Heart right ventricle (tissue), 16 donors: Measurements from ENCODE around the gene HECTD3. TPM values are rescaled to one million over a fixed set of nuclear protein-coding genes. Genes with fewer than 3 reads are reported as not detected.

Experiments
- ATAC-seq, 8 donors: fragments of 200-7000 bp; cut with Tn5 transposase; one replicate each; pipeline ENCODE4 v1.9.1; 2020; ENCODE audit warnings: mild to moderate bottlenecking in 8 of 8, moderate library complexity in 8 of 8, moderate number of reproducible peaks in 1 of 8
- DNase-seq, 2 donors: peaks; one replicate each; pipeline ENCODE4 v3.0.0-alpha.2; 2020
- H3K27ac ChIP-seq, 10 donors: fragments of 200-600 bp; sonication (generic) in 2 of 10; one replicate each; pipeline versions ENCODE4 v1.5.0 to v1.8.0; 2020 to 2022; ENCODE audit warnings: mild to moderate bottlenecking in 3 of 10
- H3K27me3 ChIP-seq, 7 donors: fragments of 200-600 bp; one replicate each; pipeline ENCODE4 v1.8.0; 2021 to 2022; ENCODE audit warnings: mild to moderate bottlenecking in 2 of 7
- H3K36me3 ChIP-seq, 9 donors: fragments of 200-600 bp; sonication (generic) in 1 of 9; one replicate each; pipeline versions ENCODE4 v1.5.0 to v1.8.0; 2020 to 2022; ENCODE audit warnings: mild to moderate bottlenecking in 2 of 9
- H3K4me1 ChIP-seq, 9 donors: fragments of 200-600 bp; sonication (generic) in 1 of 9; one replicate each; pipeline versions ENCODE4 v1.5.0 to v1.8.0; 2020 to 2022; ENCODE audit warnings: mild to moderate bottlenecking in 4 of 9
- H3K4me3 ChIP-seq, 10 donors: fragments of 200-600 bp; sonication (generic) in 2 of 10; one replicate each; pipeline versions ENCODE4 v1.5.0 to v1.8.0; 2020 to 2022; ENCODE audit warnings: mild to moderate bottlenecking in 7 of 10, moderate library complexity in 2 of 10
- H3K9me3 ChIP-seq, 11 donors: fragments of 200-600 bp in 10 of 11; sonication (generic) in 2 of 11; one replicate each; pipeline versions ENCODE4 v1.5.0 to v1.8.0; 2013 to 2022; ENCODE audit warnings: mild to moderate bottlenecking in 2 of 11, control low read depth in 1 of 11, moderate library complexity in 1 of 11
- CTCF ChIP-seq, 9 donors: fragments of 200-600 bp; sonication (generic) in 2 of 9; IDR thresholded peaks; one replicate each; pipeline versions ENCODE4 v1.5.0 to v1.8.0; 2021 to 2022; ENCODE audit warnings: antibody characterized with exemption in 9 of 9, mild to moderate bottlenecking in 5 of 9, moderate library complexity in 1 of 9
- WGBS, 2 donors: extraction: QIAGEN DNeasy Blood & Tissue Kit; methylation state at CpG; one replicate each; pipeline ENCODE4 v1.1.7; 2013; ENCODE audit warnings: inconsistent platforms in 1 of 2; 5-methylcytosine and 5-hydroxymethylcytosine counted together
- intact Hi-C, 10 donors: fragments of 100-400 bp; cut with DNase I; formaldehyde crosslinking; loops; one replicate each; pipeline versions ENCODE4 v1.11.1 to v1.14.2; 2022
- polyA plus RNA-seq, 2 donors: library from polyadenylated mRNA; stranded (reverse); fragments of 200-250 nt; gene quantifications; one replicate each; pipeline ENCODE4 v1.2.3, GENCODE V29; 2013
- total RNA-seq, 10 donors: library from RNA; stranded (reverse); fragmentation: NEBNext Ultra II Directional in 3 of 10; extraction: Animal tissue kit (Norgen Biotek cat#: 25700) in 3 of 10; gene quantifications; one replicate each; pipeline versions ENCODE4 v1.2.1 to v1.2.4, GENCODE V29; 2021 to 2023
- donor health status: Arrhythmogenic right ventricular cardiomyopathy.
- donor health status: ischemic (EF 13 %, LVEDD 7.1; RV severe dilation, severe dysfunction).
- donor health status: healthy with polysubstance abuse.
- donor health status: DM: no; HTN: yes; CAD: no.
- donor health status: DM: no; HTN: no; CAD: no.
- donor health status: ischemic (EF 25% LVEDD 6.9; RV normal size, moderate dysfunction).
- donor health status: ischemic (EF 25% LVEDD 5.7; RV mildly dilated, moderate dysfunction).
- donor health status: healthy.
- donor health status: DM: yes; HTN: yes; CAD: no.
- donor health status: Ischemic cardiomyopathy.
- donor health status: ischemic (EF 35%, LVEDD 5.7; RV mildly dilated, moderate dysfunction).
- donor health status: nonischemic (EF 11% LVEDD 7.7; RV severe dilation, severe dysfunction).
- donor health status: DM: yes; HTN: yes; CAD: no.
- donor health status: PGD.
- donor health status: ischemic (EF 29% LVEDD 5.4; RV normal size, mild dysfunction).
- donor health status: nonischemic (EF 23%, LVEDD 6.1; RV moderate dilation, normal function).

HECTD3 gene
- total and polyA plus RNA-seq, 12 donors = 15.2 to 29.4 (median 18.6) TPM

GRCh38 chr1:45035631-45036301 is 24.6 kb upstream of the HECTD3 start:
- Histone ChIP-seq H3K36me3 (peaks cover 0 to 13% (median 0%) of the 10 kb centered on the region in 9 donors), H3K9me3 (no peaks in the 10 kb centered on the region), H3K4me3 (no peak overlapping the region)

GRCh38 chr1:45033356-45033755 is 22.2 kb upstream of the HECTD3 start:
- Histone ChIP-seq H3K36me3 (peaks cover 0 to 13% (median 0%) of the 10 kb centered on the region in 9 donors), H3K4me3 (no peak overlapping the region), H3K27me3 (no peaks in the 10 kb centered on the region), H3K27ac (no peak overlapping the region), H3K9me3 (no peaks in the 10 kb centered on the region), H3K4me1 (no peaks in the 10 kb centered on the region)
- 100% methylated on average over 1 of the region's 1 CpG for WGBS, 2 donors
- no peak for DNase-seq
- ATAC-seq = no peak
- intact Hi-C loops = no loop called here
- TF ChIP-seq CTCF (IDR thresholded peaks at IDR 0.05) = no peak

More at GRCh38 chr1:45035631-45036301, 24.6 kb upstream of the HECTD3 start:
- Histone ChIP-seq H3K27me3 (no peaks in the 10 kb centered on the region), H3K27ac (no peak overlapping the region), H3K4me1 (no peaks in the 10 kb centered on the region)
- ATAC-seq (no peak), DNase-seq (no peak)
- no peak for TF ChIP-seq CTCF (IDR thresholded peaks at IDR 0.05)
- intact Hi-C loops = no loop called here
- WGBS, 2 donors = 63 to 72% methylated on average over 7 of the region's 7 CpGs

GRCh38 chr1:45032837-45033236 is 21.7 kb upstream of the HECTD3 start:
- 68 to 86% methylated on average over 2 of the region's 2 CpGs for WGBS, 2 donors
- no peaks in the 10 kb centered on the region for H3K9me3 ChIP-seq
- DNase-seq = no peak
- H3K27ac ChIP-seq = no peak overlapping the region
- no peaks in the 10 kb centered on the region for H3K27me3 ChIP-seq
- no peak for TF ChIP-seq CTCF (IDR thresholded peaks at IDR 0.05)
- H3K36me3 ChIP-seq = peaks cover 0 to 13% (median 0%) of the 10 kb centered on the region in 9 donors
- ATAC-seq = no peak
- H3K4me3 ChIP-seq = no peak overlapping the region
- no peaks in the 10 kb centered on the region for H3K4me1 ChIP-seq
- intact Hi-C loops = no loop called here

GRCh38 chr1:45026446-45026845 is 15.3 kb upstream of the HECTD3 start:
- WGBS, 2 donors = 89 to 90% methylated on average over 1 of the region's 1 CpG
- Histone ChIP-seq H3K9me3 (peaks cover 0 to 5% (median 0%) of the 10 kb centered on the region in 11 donors), H3K36me3 (no peaks in the 10 kb centered on the region), H3K4me3 (no peak overlapping the region), H3K27me3 (no peaks in the 10 kb centered on the region), H3K27ac (no peak overlapping the region), H3K4me1 (no peaks in the 10 kb centered on the region)
- DNase-seq (no peak), ATAC-seq (no peak)
- intact Hi-C loops = no loop called here
- TF ChIP-seq CTCF (IDR thresholded peaks at IDR 0.05) = no peak
